Embryonic facial prominence (tissue), 1 donor: ENCODE data around the gene ZBTB43.
"Not testable (repeated sequence)": the region's sequence is repeated elsewhere in the genome, so short reads cannot be mapped to it uniquely, and the experiment has no call there.

Experiments
- DNase-seq: peaks from one replicate; pipeline ENCODE4 v3.0.0-alpha.2; 2016; ENCODE audit errors: extremely low spot score

Gene ZBTB43

DNA sequence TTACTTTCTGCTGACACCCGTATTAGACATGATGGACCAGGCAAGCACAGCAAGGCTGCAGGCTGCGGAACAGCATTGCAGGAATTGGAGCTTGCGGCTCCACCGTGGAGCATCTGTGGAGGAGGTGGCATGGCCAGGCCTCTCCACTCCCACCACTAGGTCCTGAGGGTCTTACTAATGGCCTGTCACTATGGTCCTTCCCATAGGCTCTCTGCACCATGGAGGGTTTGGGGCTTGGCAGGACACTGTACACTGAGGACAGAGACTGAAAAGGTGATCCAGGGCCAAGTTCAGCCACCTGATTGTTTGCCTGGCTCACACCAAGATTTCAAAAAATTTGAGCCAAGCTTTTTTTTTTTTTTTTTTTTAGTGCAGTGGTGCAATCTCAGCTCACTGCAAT, 14.3 kb upstream of the ZBTB43 start:
- no peak for DNase-seq

DNA sequence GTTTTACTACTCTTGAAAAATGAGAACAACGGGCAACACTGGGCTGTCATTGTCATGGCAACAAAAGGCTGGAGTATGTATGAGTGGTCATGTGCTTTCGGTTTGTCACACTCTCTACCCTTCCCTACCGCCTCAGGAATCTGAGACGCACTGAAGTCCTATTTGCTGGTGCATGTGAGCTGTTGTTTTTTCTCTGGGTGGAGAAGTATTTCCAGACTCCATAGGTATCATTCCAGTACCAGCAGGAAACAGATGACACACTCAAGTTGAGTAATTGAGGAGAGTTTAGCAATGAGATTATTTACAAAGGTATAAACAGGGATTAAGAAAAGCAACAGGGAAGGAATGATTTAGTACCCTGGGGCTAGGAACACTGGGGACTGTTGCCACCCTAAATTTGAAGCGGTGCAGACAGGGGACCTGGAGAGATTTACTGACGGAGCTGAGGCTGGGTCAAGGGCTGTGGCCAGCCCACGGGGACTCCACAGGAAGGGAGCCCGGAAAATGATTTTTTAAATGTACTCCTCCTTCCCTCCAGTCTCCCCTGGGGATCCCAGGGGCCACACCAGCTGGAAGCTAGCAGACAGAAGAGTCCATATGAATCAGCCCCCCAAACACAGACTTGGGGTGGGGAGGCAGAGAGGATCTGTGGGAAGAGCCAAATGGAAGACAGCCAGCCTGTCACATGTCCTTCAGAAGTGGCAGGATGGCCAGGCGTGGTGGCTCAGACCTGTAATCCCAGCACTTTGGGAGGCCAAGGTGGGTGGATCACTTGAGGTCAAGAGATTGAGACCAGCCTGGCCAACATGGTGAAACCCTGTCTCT, 13.2 kb upstream of the ZBTB43 start:
- no peak for DNase-seq

DNA sequence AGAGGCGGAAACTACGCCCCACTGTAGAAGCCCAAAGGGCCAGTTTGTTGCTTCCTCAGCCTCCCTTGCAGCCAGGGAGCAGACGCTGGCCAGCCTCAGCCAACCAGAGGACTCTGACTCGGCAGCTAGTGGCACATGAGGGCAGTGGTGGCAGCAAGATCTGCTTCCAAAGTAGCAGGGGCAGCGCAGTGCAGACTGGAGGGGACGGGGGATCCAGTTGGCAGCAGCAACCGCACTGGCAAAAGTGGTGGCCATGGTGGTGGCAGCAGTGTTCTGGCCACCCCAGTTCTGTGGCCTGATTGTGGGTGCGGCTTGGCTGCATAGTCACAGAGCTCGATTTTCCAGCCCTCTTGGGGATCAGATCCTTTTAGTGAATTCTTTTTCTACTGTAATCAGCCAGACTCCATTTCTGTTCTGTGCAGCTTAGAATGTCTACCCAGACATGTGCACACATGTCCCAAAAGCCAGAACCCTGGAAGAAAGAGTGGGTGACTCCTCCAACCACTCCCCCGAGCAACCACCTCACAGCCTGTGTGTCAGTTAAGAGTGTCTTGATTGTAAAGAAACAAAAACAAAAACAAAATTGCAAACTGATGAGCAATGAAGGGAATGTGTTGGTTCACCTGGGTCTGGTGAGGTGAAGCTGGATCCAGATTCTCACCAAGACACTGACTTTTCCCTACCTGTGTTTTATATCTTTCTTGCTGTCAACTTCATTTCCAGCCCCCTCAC, 11.0 kb upstream of the ZBTB43 start:
- DNase-seq, result no peak

DNA sequence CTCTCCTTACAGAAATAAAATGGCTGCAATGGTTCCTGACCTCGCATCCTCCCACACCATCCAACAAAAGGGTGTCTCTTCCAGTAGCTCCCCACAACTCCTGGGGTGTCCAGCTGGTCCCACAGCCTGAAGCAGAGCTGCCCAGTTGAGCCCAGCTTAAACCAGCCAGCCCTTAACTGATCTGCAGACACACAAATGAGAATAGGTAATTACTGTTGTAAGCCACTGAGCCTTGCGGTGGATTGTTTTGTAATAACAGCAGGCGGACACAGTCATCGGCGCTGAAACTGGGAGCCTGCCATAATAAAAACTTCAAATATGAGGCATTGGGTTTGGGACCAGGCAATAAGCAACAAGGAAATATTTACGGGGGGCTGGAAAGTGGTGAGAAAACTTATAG, 10.4 kb upstream of the ZBTB43 start:
- DNase-seq, result no peak

DNA sequence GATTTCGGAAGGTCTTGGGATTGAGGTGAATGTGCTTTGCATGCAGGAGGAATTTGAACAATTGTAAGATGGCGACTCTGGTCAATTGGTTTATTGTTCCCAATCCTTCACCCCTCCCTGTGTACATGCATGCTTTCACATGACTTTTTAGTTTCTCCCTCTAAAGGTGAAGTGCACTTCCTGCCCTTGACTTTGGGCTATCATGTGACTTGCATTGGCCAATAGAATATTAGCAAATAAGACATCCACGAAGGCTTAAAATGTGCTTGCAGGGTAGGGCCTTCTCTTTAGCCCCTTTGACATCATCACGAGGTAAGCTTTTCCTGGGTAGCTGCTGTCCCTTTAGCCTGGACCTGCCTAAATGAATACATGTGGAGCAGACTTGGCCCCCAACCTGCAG, 8.1 kb upstream of the ZBTB43 start:
- DNase-seq, result no peak

DNA sequence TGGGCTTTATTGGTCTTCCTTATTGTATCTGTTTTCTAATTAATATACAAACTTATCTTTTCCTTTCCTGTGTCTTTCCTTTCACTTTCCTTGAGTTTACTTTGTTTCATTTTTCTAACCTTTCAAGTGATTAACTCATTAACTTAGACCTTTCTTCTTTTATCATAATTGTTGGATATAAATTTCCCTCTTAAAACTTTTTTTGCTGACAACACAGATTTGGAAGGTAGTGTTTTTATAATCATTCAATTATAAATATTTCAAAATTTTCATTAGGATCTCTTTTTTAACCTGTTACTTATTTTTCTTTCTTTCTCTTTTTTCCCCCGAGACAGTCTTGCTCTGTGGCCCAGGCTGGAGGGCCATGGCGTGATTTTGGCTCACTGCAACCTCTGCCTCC, 6.9 kb upstream of the ZBTB43 start:
- no peak for DNase-seq

DNA sequence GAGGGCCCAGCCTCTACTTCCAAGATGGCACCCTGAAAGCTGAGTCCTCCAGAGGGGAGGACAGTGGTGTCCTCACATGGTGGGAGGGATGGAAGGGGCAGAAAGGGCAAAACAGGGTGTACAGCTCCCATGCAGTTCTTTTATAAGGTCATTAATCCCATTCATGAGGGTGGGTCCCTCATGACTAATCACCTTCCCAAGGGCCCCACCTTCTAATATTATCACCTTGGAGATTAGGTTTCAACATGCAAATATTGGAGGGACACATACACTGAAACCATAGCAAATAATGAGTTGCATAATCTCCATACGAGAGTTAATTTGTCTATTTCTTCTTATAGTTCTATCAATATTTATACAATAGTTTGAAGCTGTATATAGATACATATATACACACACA, 5.8 kb upstream of the ZBTB43 start:
- DNase-seq, result no peak

DNA sequence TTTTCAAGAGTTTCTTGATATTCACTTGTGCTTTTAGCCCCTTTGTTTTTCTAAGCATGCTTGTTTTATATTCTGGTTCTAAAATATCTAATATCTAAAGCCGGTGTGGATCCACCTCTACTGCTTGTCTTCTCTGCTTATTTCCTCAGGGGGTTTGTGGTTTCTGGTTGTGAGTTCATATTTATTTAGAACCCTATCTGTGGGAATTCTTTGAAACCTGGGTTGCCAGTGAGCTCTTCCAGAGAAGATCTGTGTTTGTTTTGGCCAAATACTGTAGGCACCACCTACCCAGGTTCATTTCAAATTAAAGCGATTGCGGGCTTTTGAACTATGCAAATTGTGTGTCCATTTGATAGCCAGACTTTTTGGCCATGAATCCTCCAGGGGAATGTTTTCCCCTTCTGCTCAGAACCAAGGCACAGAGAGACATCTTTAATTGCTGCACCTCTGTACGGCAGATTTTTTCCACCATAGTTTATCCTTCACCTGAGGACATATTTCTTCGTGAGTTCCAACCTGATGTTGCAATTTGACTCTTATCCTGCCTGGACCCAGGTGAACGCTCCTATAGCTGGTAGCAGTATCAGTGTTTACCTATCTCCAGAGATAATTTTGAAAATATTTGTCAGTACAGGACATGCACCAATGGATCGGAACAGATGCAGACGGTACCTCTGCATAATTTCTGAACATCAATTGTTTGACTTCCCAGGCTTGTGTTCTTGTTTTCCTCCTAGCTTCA, 2.4 kb upstream of the ZBTB43 start:
- no peak for DNase-seq

DNA sequence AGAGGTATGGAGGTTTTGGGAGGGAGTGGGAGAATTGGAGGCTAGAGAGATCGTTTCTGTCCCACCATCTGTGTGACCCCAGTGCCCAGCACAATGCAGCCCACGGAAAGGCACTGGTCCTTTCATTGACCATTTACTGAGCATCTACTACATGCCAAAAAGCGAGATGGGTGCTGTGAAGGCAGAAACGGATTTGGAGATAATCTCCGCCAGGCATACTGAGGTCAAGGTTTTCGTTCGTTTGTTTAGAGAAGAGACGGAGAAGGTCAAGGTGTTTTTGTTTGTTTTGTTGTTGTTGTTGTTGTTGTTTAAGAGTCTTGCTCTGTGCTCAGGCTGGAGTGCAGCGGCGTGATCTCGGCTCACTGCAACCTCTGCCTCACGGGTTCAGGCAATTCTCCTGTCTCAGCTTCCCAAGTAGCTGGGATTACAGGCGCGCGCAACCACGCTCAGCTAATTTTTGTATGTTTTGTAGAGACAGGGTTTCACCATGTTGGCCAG, 593 bp upstream of the ZBTB43 start:
- DNase-seq, result no peak

DNA sequence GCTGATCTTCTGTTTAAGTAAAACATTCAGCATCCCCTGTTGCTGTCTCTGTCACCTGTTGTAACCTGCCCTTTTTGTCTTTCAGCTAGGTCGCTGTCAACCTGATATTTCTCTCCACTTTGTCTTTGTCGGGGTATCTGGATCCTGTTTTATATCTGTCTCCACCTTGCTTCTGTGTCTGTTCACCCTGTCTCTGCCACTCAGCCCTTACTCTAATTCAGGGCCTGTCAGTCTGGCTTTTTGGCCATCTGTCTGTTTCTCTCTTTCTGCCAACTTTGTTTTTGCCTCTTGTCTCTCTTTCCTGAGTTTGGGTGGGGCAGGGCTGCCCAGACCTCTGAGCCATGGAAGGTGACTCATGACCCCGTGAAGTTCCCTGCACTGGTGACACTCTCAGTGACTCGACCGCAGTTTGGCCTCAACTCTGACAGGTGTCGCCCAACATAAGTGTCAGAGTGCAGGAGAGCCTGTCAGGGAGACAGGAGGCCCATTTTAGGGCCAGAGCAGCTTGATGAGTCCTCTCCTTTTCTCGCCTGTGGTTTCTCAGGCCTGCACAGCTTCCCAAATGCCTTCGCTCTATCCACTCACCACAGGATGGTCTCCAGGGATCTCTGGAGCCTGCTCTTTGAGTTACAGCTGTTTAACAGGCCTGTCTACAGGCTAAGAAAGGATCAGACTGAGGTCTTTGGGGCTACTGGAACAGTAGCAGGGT, 868 bp downstream of the ZBTB43 start:
- no peak for DNase-seq

DNA sequence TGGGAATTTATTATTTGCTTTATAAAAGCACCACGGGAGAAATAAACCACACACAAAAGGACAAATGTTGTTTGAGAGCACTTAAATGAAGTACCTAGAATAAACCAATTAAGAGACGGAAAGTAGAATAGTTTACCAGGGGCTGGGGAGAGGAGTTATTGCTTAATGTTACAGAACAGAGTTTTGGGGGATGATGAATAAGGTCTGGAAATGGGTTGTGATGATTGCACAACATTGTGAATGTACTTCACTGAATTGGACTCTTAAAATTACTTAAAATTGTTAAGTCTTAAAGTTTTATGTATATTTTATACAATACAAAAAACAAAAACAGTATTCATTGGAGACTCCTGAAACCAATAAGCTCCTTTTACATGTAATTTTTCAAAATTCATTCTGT, 1.5 kb downstream of the ZBTB43 start:
- DNase-seq, result no peak

DNA sequence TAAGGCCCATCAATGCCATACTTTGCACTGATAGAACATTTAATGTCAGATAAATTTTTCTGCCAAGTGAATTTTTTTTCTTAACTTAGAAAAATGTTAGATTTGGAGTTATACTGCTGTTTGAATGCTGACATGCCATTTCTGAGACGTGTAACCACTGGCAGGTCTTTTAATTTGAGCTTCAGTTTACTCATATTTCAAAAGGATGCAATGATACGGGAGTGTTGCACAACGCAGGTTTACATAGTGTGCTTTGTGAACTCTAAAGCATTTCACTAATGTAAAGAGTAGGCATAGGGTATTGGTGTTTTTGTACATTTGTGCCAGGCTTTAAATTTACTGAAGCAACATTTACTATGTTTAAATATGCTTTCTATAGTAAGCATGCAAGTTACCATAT, 4.2 kb downstream of the ZBTB43 start:
- no peak for DNase-seq

DNA sequence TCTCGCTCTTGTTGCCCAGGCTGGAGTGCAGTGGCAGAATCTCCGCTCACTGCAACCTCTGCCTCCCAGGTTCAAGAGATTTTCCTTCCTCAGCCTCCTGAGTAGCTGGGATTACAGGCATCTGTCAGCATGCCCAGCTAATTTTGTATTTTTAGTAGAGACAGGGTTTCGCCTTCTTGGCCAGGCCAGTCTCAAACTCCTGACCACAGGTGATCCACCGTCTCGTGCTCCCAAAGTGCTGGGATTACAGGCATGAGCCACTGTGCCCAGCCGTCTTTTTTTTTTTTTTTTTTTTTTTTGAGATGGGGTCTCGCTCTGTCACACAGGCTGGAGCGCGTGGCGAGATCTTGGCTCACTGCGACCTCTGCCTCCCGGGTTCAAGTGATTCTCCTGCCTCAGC, 5.4 kb downstream of the ZBTB43 start:
- not testable (repeated sequence) for DNase-seq

DNA sequence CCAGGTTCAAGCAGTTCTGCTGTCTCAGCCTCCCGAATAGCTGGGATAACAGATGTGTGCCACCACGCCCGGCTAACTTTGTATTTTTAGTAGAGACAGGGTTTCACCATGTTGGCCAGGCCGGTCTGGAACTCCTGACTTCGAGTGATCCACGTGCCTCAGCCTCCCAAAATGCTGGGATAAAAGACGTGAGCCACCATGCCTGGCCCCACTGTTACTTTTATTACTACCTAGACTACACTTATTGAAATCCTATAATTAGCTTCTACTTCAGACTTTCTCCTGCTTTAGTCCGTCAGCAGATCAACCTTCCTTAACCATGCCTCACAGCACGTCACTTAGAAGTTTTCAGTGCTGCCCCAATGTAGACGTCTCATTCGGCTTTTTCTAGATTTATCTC, 8.2 kb downstream of the ZBTB43 start:
- no peak for DNase-seq

DNA sequence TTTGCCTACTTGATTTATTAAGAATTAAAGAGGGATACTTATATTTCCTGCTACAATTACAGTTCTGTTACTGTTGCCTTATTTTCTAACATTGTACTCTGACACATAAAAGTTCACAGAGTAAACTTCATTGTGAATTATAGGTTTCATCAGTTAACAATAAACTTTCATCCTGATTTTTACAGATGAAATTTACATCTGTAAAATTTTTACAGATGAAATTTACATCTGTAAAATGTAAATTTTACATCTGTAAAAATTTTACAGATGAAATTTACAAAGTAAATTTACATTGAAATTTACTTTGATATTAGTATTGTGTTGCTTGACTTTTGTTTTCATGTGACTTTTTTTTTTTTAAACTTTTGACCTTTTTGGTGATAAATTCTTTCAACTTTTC, 9.3 kb downstream of the ZBTB43 start:
- no peak for DNase-seq

DNA sequence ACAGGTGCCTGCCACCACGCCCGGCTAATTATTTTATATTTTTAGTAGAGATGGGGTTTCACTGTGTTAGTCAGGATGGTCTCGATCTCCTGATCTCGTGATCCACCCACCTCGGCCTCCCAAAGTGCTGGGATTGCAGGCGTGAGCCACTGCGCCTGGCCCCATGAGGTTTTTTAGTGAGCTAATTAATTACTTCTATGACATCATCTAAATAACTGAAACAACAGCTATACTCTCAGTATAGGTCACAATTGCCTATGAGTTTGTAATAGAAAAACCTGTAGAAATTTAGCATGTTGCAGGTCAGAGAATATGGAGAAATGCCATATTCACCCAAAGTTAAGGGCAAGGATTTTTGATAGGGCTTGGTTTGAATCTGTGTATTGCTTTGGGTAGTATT, 12.8 kb downstream of the ZBTB43 start:
- DNase-seq, result not testable (repeated sequence)

DNA sequence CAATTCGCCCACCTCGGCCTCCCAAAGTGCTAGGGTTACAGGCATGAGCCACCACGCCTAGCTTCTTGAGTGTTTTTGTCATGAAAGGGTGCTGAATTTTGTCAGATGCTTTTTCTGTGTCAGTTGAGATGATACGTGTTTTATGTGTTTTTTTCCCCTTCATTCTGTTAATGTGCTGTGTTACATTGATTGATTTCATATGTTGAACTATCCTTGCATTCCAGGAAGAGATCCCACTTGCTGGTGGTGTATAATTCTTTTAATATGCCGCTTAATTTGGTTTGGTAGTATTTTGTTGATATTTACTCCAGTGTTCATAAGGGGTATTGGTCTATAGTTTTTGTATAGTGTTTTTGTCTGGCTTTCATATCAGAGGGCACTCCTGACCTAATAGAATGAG, 13.6 kb downstream of the ZBTB43 start:
- DNase-seq, result no peak

DNA sequence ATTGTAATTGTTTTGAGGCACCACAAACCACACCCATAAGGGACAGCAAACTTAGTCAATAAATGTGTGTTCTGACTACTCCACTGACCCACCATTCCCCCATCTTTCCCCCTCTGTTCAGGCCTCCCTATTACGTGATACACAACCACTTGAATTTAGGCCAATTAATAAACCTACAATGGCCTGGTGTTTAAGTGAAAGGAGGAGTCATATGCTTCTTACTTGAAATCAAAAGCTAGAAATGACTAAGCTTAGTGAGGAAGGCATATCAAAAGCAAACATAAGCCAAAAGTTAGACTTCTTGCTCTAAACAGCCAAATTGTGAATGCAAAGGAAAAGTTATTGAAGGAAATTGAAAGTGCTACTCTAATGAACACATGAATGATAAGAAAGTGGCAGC, 14.6 kb downstream of the ZBTB43 start:
- DNase-seq, result no peak

DNA sequence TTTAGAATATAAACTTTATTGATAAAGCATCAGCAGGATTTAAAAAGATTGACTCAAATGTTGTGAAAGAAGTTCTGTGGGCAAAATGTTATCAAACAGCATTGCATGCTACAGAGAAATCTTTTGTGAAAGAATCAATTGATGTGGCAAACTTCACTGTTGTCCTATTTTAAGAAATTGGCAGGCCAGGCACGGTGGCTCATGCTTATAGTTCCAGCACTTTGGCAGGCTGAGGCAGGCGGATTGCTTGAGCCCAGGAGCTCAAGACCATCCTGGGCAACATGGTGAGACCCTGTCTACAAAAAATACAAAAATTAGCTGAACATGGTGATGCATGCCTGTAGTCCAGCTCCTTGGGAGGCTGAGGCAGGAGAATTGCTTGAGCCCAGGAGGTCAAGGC, 17.4 kb downstream of the ZBTB43 start:
- no peak for DNase-seq

DNA sequence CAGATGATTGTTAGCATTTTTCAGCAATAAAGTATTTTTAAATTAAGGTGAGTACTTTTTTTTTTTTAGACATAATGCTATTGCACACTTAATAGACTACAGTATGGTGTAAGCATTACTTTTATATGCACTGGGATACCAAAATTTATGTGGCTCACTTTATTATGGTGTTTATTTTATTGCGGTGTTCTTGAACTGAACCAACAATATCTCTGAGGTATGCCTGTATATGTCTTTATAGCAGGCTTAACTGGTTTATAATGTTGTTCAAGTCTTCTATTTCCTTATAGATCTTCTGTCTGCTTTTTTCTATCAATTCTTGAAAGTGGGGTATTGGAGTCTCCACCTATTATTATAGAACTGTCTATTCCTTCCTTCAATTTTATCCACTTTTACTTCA, 18.0 kb downstream of the ZBTB43 start:
- DNase-seq, result no peak

DNA sequence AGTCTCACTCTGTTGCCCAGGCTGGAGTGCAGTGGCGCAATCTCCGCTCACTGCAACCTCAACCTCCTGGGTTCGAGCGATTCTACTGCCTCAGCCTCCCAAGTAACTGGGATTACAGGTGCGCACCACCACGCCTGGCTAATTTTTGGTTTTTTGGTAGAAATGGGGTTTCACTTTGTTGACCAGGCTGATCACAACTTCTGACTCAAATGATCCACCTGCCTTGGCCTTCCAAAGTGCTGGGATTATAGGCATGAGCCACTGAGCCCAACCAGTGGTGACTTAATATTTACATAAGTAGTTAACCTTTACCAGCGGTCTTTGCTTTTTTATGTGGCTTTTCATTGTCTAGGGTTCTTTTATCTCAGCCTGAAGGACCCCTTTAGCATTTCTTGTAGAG, 19.2 kb downstream of the ZBTB43 start:
- DNase-seq, result not testable (repeated sequence)

DNA sequence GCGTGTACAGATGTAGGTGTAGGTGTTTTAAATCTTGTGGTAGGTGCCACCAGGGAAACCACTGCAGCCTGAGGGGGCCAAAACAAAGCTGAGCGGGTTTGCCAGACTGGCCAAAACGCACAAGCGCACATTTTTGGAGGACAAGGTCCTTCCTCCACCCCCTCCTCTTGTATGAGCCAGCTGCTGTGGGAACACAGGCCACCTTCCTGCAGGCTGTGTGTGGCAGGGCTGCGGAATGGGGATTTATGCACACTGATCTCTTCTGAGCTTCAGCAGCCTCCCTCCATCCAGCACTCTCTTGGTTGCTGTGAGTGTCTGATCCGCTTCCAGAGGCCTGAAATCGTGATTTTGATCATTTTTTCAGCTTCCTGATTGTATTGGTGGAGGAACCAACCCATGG, 22.4 kb downstream of the ZBTB43 start:
- DNase-seq, result no peak
